ENCODE results near the gene BLTP2.

BLTP2 gene

DNA sequence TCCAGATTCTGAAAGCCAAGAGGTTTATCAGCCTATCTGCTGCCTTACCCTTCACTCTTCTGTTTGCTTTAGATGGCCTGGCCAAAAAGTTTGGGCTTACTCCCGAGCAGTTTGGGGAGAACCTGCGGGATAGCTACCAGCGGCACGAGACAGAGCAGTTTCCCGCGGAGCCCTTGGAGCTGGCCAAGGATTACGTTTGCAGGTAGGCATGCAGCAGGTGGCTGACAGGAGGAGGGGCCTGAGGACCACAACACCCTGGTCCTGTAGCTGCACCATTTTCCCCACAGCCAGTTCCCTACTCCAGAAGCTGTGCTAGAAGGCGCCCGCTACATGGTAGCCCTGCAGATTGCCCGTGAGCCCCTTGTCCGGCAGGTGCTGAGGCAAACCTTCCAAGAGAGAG is 37.7 kb upstream of the BLTP2 start:
- DNase-seq (ENCODE audit: low read depth) = no peak
- H3K4me3 ChIP-seq (ENCODE audit: low read depth, low read length) = no peak overlapping the region
- TF ChIP-seq CTCF (IDR thresholded peaks at IDR 0.05; ENCODE audit: control insufficient read depth, extremely low read depth, insufficient read depth) = no peak

- no peak overlapping the region for H3K4me3 ChIP-seq (ENCODE audit: low read depth, low read length)
- DNase-seq (ENCODE audit: low read depth) = no peak
- TF ChIP-seq CTCF (IDR thresholded peaks at IDR 0.05; ENCODE audit: control insufficient read depth, extremely low read depth, insufficient read depth) = peak; percentile 70
Observed at GRCh38 chr17:28675980-28676379, 31.0 kb upstream of the BLTP2 start.

DNA sequence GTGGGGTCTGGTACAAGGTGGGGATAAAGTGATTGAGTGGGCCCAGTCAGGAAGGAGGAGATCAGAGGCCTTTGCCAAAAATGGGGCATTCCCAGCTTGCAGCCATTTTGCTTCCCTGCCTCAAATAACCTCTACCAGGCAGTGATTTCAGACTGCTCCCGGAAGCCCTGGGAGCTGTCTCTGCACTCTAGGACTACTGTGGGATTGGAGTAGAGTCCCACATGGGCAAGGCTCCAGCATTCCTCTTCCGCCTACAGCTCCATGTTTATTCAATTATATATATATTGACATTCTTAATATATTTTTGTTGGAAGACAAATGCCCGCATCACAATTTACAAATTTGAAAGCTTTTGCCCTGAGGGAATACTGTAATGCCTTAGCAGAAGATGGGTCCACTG is 30.5 kb upstream of the BLTP2 start:
- no peak for TF ChIP-seq CTCF (IDR thresholded peaks at IDR 0.05; ENCODE audit: control insufficient read depth, extremely low read depth, insufficient read depth)
- no peak overlapping the region for H3K4me3 ChIP-seq (ENCODE audit: low read depth, low read length)
- no peak for DNase-seq (ENCODE audit: low read depth)

- no peak for TF ChIP-seq CTCF (IDR thresholded peaks at IDR 0.05; ENCODE audit: control insufficient read depth, extremely low read depth, insufficient read depth)
- no peak for DNase-seq (ENCODE audit: low read depth)
- H3K4me3 ChIP-seq (ENCODE audit: low read depth, low read length) = no peak overlapping the region
Observed at GRCh38 chr17:28669918-28670317, 25.0 kb upstream of the BLTP2 start.

DNA sequence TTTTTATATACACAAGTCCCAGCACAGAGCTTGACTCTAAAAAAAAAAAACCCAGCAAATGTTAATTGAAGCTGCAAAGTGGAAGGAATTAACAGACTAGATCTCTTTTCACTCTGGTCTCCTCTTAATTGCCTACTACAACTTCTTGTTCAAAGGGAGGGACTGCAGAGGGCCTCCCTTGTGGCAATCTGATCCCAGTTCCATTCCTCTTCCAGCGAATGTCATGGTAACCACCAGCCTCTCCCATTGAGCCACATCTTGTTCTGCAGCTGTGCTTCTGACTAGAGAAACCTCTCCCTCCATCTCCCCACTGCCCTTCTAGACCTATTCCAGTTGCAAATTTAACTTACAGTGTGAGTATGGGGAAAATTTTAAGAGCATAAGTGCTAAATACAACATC is 22.9 kb upstream of the BLTP2 start:
- H3K4me3 ChIP-seq (ENCODE audit: low read depth, low read length) = no peak overlapping the region
- TF ChIP-seq CTCF (IDR thresholded peaks at IDR 0.05; ENCODE audit: control insufficient read depth, extremely low read depth, insufficient read depth) = no peak
- DNase-seq (ENCODE audit: low read depth) = no peak

- no peak for TF ChIP-seq CTCF (IDR thresholded peaks at IDR 0.05; ENCODE audit: control insufficient read depth, extremely low read depth, insufficient read depth)
- no peak for DNase-seq (ENCODE audit: low read depth)
- H3K4me3 ChIP-seq (ENCODE audit: low read depth, low read length) = no peak overlapping the region
Observed at GRCh38 chr17:28665994-28666393, 21.0 kb upstream of the BLTP2 start.

DNA sequence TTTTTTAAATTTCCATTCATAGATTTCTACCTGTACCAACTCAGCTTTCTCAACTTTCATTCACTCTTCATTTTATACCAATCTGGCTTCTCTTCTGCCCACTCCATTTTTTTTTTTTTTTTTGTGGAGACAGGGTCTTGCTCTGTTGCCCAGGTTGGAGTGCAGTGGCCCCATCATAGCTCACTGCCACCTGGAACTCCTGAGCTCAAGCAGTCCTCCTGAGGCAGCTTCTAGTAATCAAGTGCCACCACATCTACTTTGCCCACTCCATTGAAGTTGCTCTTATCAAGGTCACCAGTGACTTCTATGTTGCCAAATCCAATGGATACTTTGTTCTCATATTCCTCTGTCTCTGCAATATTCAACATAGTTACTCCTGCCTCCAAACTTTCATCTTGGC is 18.8 kb upstream of the BLTP2 start:
- H3K4me3 ChIP-seq (ENCODE audit: low read depth, low read length) = peak overlapping the region; percentile 89
- no peak for TF ChIP-seq CTCF (IDR thresholded peaks at IDR 0.05; ENCODE audit: control insufficient read depth, extremely low read depth, insufficient read depth)
- no peak for DNase-seq (ENCODE audit: low read depth)
